A549 (cell line): ENCODE results near the gene FRMD3. TPM values are rescaled to one million over a fixed set of nuclear protein-coding genes. Genes with fewer than 3 reads are reported as not detected.

ENCODE experiments used
- ATAC-seq, 2 experiments: fragments of 200-7000 bp in 1 of 2; fragments of >200 bp in 1 of 2; cut with Nextera tagmentation in 1 of 2; cut with Tn5 transposase in 1 of 2; 3 replicates each; pipeline versions ENCODE4 v1.8.0 to v1.9.1; 2018 to 2020; ENCODE audit warnings: mild to moderate bottlenecking in 1 of 2, moderate library complexity in 1 of 2
- CTCF ChIA-PET: fragments of 300-600 bp; sonication (Branson Sonifier 250); formaldehyde crosslinking; extraction: SDS; loops from one replicate; lab custom pipeline; 2021; ENCODE audit warnings: antibody characterized with exemption, inconsistent platforms; lab: Yijun Ruan, JAX
- POLR2A ChIA-PET: fragments of 350-600 bp; formaldehyde crosslinking; extraction: SDS; loops from one replicate; lab custom pipeline; 2021; ENCODE audit warnings: antibody characterized with exemption, inconsistent platforms; lab: Yijun Ruan, JAX
- DNase-seq, 2 experiments: peaks; one replicate each; pipeline versions ENCODE4 v3.0.0 to v3.0.0-alpha.2; 2011 to 2016; ENCODE audit warnings: low read depth in 1 of 2, low spot score in 1 of 2
- FAIRE-seq: peaks from 2 replicates; lab custom pipeline; 2011; peaks lifted over from hg19 to GRCh38; lab: Jason Lieb, UNC
- H3K27ac ChIP-seq, 2 experiments: fragments of >200 bp; sonication (Bioruptor Twin); formaldehyde crosslinking; 3 replicates each; pipeline ENCODE4 v1.5.1; 2016 to 2017
- H3K4me1 ChIP-seq: fragments of >200 bp; sonication (Bioruptor Twin); formaldehyde crosslinking; 3 replicates; pipeline ENCODE4 v1.6.1; 2016
- H3K4me2 ChIP-seq: fragments of >200 bp; sonication (Bioruptor Twin); formaldehyde crosslinking; 3 replicates; pipeline ENCODE4 v1.6.1; 2016
- H3K4me3 ChIP-seq: fragments of >200 bp; sonication (Bioruptor Twin); formaldehyde crosslinking; 3 replicates; pipeline ENCODE4 v1.5.1; 2016
- H3K9me3 ChIP-seq: fragments of >200 bp; sonication (Bioruptor Twin); formaldehyde crosslinking; 3 replicates; pipeline ENCODE4 v1.6.1; 2016
- BCL3 ChIP-seq: fragments of >200 bp; sonication (Bioruptor Twin); formaldehyde crosslinking; IDR thresholded peaks from 3 replicates; pipeline ENCODE4 v1.6.1; 2016
- CBX8 ChIP-seq: fragments of 200-600 bp; sonication (generic); IDR thresholded peaks from 2 replicates; pipeline ENCODE4 v1.6.1; 2016
- CEBPB ChIP-seq, 2 experiments: fragments of >200 bp in 1 of 2; sonication (Bioruptor Twin) in 1 of 2; formaldehyde crosslinking in 1 of 2; IDR thresholded peaks; 2 replicates each; pipeline ENCODE4 v1.6.1; 2012 to 2016
- CTCF ChIP-seq: fragments of >200 bp; sonication (Bioruptor Twin); formaldehyde crosslinking; IDR thresholded peaks from 3 replicates; pipeline ENCODE4 v1.5.1; 2016
- EHMT2 ChIP-seq: fragments of 200-600 bp; sonication (generic); IDR thresholded peaks from 2 replicates; pipeline ENCODE4 v1.6.1; 2016; ENCODE audit warnings: antibody characterized with exemption, low read depth, mild to moderate bottlenecking, moderate library complexity
- ESRRA ChIP-seq: fragments of 150-350 bp; IDR thresholded peaks from 2 replicates; pipeline ENCODE4 v1.6.1; 2014; ENCODE audit warnings: mild to moderate bottlenecking, low read length, borderline replicate concordance
- KDM5A ChIP-seq: fragments of 200-600 bp; sonication (generic); IDR thresholded peaks from 2 replicates; pipeline ENCODE4 v1.6.1; 2016; ENCODE audit warnings: antibody characterized with exemption, mild to moderate bottlenecking
- MAX ChIP-seq: IDR thresholded peaks from 2 replicates; pipeline ENCODE4 v1.6.1; 2012
- NFE2L2 ChIP-seq: fragments of 150-350 bp; conservative IDR thresholded peaks from 2 replicates; pipeline ENCODE4 v1.6.1; 2014; ENCODE audit warnings: low read length
- POLR2A ChIP-seq: IDR thresholded peaks from 2 replicates; pipeline ENCODE4 v1.6.1; 2012; ENCODE audit warnings: mild to moderate bottlenecking, low read length
- RAD21 ChIP-seq, 2 experiments: fragments of >200 bp in 1 of 2; sonication (Bioruptor Twin) in 1 of 2; formaldehyde crosslinking in 1 of 2; IDR thresholded peaks in 1 of 2; conservative IDR thresholded peaks in 1 of 2; 2 replicates in 1 of 2; 3 replicates in 1 of 2; pipeline ENCODE4 v1.6.1; 2012 to 2018; ENCODE audit warnings: inconsistent platforms in 1 of 2
- RNF2 ChIP-seq: fragments of 200-600 bp; sonication (generic); IDR thresholded peaks from 2 replicates; pipeline ENCODE4 v1.6.1; 2016; ENCODE audit warnings: low read depth, mild to moderate bottlenecking, antibody characterized with exemption, moderate library complexity, borderline replicate concordance
- SMC3 ChIP-seq: fragments of >200 bp; sonication (Bioruptor Twin); formaldehyde crosslinking; IDR thresholded peaks from 3 replicates; pipeline ENCODE4 v1.6.1; 2018; ENCODE audit warnings: inconsistent platforms
- TFCP2L1 ChIP-seq: fragments of 250-450 bp; sonication (Bioruptor Pico); IDR thresholded peaks from 2 replicates; pipeline ENCODE4 v1.5.0; 2021; ENCODE audit warnings: mild to moderate bottlenecking
- ZSCAN20 ChIP-seq: fragments of 250-450 bp; sonication (Bioruptor Pico); IDR thresholded peaks from 2 replicates; pipeline ENCODE4 v1.8.0; 2022; ENCODE audit warnings: mild to moderate bottlenecking, moderate library complexity
- WGBS: methylation state at CpG from one replicate; pipeline ENCODE4 v1.1.6; 2017; ENCODE audit errors: missing lambda C conversion rate; 5-methylcytosine and 5-hydroxymethylcytosine counted together
- polyA plus RNA-seq, 4 experiments: library from polyadenylated mRNA; depleted of rRNA in 3 of 4; stranded (reverse); fragments of >200 nt; fragmentation: RNase III in 1 of 4; extraction: RNeasy Plus Mini Kit Qiagen cat#74134 plus additional on column Dnase treatment in 1 of 4; gene quantifications; 2 replicates in 3 of 4; 3 replicates in 1 of 4; pipeline ENCODE4 v1.2.3, GENCODE V29; 2011 to 2017

FRMD3 gene
- polyA plus RNA-seq, 2 of the 4 experiments (the other 2 are of a cell fraction) = 1.7 to 3.3 TPM

DNA sequence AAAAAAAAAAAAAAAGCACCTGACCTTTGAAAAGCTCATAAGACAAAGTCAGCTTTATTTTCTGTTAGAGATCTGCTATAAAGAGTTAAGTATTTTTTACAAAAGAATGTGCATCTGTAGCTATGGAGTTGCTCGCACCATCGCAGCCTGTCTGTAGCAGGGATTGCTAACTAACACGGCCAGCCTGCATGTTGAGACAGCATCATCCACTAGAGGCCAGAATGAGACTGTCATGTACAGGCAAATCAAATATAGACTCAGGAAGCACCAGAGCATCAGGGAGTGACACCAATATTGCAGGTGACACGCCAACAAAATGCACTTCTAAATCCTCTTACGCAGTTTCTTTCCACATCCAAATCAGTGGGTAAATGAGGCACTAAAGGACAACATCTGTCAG is 339.0 kb downstream of the FRMD3 start:
- TF ChIP-seq NFE2L2 (no peak), RAD21 (conservative IDR thresholded peaks at IDR 0.05 in 1 of 2, IDR thresholded peaks at IDR 0.05 in 1 of 2) (peak; percentile 78 to 80), SMC3 (peak; percentile 67), MAX (no peak), CTCF (peak; percentile 64)
- H3K4me3 ChIP-seq = no peak overlapping the region
- DNase-seq = peak; percentile 55 to 74
- H3K4me1 ChIP-seq = no peaks in the 10 kb centered on the region
- 20% methylated on average over 5 of the region's 5 CpGs for WGBS
- ATAC-seq = peak; percentile 96 to 97
- no peaks in the 10 kb centered on the region for H3K9me3 ChIP-seq
- CTCF ChIA-PET = interaction anchor here (0.6 to 1.5 kb wide), 14 partner anchors 11 to 1824 kb away, joined by 3 to 4 read pairs (median 3); no protein-coding TSS in a partner anchor
- FAIRE-seq = no peak
- POLR2A ChIA-PET = no interaction called here
- no peak overlapping the region for H3K27ac ChIP-seq
- no peak overlapping the region for H3K4me2 ChIP-seq

DNA sequence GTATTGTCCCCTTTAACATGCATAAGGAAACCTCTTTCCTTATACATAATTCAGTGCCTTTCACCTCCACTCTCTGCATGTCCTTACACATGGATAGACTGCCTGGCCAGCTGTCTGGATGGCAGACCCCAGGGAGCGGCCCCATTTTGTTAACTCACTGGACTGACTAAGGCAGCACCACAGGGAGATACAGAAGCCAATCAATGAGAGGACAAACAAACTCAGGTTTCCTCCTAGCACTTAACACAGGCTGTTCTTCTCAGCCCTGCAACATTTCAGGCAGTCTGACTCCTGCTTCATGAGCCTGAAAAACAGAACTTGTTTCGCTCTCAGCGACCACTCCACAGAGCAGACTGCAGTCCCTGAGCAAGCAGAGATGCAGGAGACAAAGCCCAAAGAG is 339.8 kb downstream of the FRMD3 start:
- POLR2A ChIA-PET = no interaction called here
- Histone ChIP-seq H3K4me2 (no peak overlapping the region), H3K4me3 (no peak overlapping the region), H3K4me1 (no peaks in the 10 kb centered on the region), H3K9me3 (no peaks in the 10 kb centered on the region), H3K27ac (no peak overlapping the region)
- no peak for DNase-seq
- ATAC-seq = 0 out of 6 replicates have a peak, but pooled peaks of 1 of the 2 experiments have one; percentile 9
- no peak for TF ChIP-seq POLR2A
- TF ChIP-seq CBX8 = no peak
- TF ChIP-seq ZSCAN20 = no peak
- no peak for TF ChIP-seq RNF2
- no peak for TF ChIP-seq BCL3
- no peak for TF ChIP-seq CTCF
- TF ChIP-seq ESRRA = no peak
- no peak for FAIRE-seq
- CTCF ChIA-PET = interaction anchor here (0.8 to 1.2 kb wide), 3 partner anchors 18 to 398 kb away, joined by 3 to 4 read pairs (median 3); no protein-coding TSS in a partner anchor
- WGBS = 20% methylated on average over 3 of the region's 3 CpGs

DNA sequence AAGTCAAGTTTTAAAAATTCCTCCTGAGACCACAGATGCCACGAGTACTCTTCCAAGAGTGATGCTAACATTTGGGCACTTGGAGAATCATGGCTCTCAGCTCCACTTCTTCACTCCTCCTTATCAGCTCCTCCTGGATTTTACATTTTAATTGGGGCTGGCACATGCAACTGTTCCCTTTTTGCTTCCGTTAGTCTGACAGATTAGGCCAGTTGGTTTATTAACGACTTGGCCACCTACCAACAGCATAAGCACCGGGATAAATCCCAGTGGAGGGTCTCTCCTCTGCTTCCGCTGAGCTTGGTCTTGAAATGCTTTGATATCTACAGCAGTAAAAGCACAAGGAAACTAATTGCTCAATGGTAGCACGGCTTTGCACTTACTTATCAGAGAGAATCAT is 340.6 kb downstream of the FRMD3 start:
- ChIA-PET CTCF (interaction anchor here (0.8 to 1.3 kb wide), 3 partner anchors 22 to 399 kb away, joined by 3 to 4 read pairs (median 3); partner anchors contain the start of gene RASEF), POLR2A (no interaction called here)
- Histone ChIP-seq H3K9me3 (no peaks in the 10 kb centered on the region), H3K4me1 (no peaks in the 10 kb centered on the region), H3K4me2 (no peak overlapping the region), H3K4me3 (no peak overlapping the region), H3K27ac (no peak overlapping the region)
- DNase-seq (no peak), ATAC-seq (no peak), FAIRE-seq (no peak)
- WGBS = 38% methylated on average over 6 of the region's 6 CpGs
- TF ChIP-seq MAX (no peak), CTCF (no peak), CEBPB (IDR thresholded peaks at IDR 0.05) (no peak), EHMT2 (no peak), TFCP2L1 (CRISPR knock-in tag) (no peak), KDM5A (no peak)
